Naive thymus-derived CD4-positive, alpha-beta T cell (primary cell): ENCODE results near the gene F12. TPM values are rescaled to one million over a fixed set of nuclear protein-coding genes. Genes with fewer than 3 reads are reported as not detected.

Source experiments
- ATAC-seq: fragments of 150-1000 bp; cut with Tn5 transposase; 2 replicates; pipeline ENCODE4 v1.10.0; 2021; ENCODE audit warnings: mild to moderate bottlenecking, moderate library complexity
- CTCF ChIA-PET: fragments of 350-600 bp; sonication (Branson Sonifier 250); formaldehyde crosslinking; loops from one replicate; lab custom pipeline; 2021; ENCODE audit warnings: antibody characterized with exemption; lab: Charles Lee
- POLR2A ChIA-PET: fragments of 350-600 bp; sonication (Branson Sonifier 250); formaldehyde crosslinking; loops from one replicate; lab custom pipeline; 2021; ENCODE audit warnings: antibody characterized with exemption, inconsistent platforms; lab: Charles Lee
- DNase-seq, 9 donors: peaks; one replicate each; pipeline versions ENCODE4 v3.0.0 to v3.0.0-alpha.2; 2020 to 2022; ENCODE audit warnings: mixed read lengths in 1 of 9
- H3K27ac ChIP-seq: one replicate; pipeline ENCODE4 v1.7.0; 2013; ENCODE audit warnings: mild to moderate bottlenecking, low read depth, low read length, moderate library complexity
- H3K27me3 ChIP-seq, 2 donors: one replicate each; pipeline ENCODE4 v1.7.0; 2013; ENCODE audit warnings: low read length in 2 of 2, mild to moderate bottlenecking in 2 of 2, moderate library complexity in 2 of 2; ENCODE audit not compliant: control insufficient read depth in 2 of 2, insufficient read depth in 2 of 2
- H3K36me3 ChIP-seq, 3 experiments: 1 replicate in 2 of 3; 2 replicates in 1 of 3; pipeline ENCODE4 v1.7.0; 2013; ENCODE audit warnings: low read length in 3 of 3, mild to moderate bottlenecking in 3 of 3, moderate library complexity in 1 of 3; ENCODE audit not compliant: insufficient read depth in 3 of 3, control insufficient read depth in 2 of 3
- H3K4me1 ChIP-seq, 2 donors: one replicate each; pipeline ENCODE4 v1.7.0; 2013; ENCODE audit warnings: low read length in 2 of 2, mild to moderate bottlenecking in 2 of 2, moderate library complexity in 1 of 2; ENCODE audit not compliant: control insufficient read depth in 2 of 2, insufficient read depth in 2 of 2
- H3K4me3 ChIP-seq: 2 replicates; pipeline ENCODE4 v1.7.0; 2013; ENCODE audit warnings: mild to moderate bottlenecking, low read length
- H3K9me3 ChIP-seq, 3 experiments: 1 replicate in 2 of 3; 2 replicates in 1 of 3; pipeline ENCODE4 v1.7.0; 2013; ENCODE audit warnings: low read length in 3 of 3; ENCODE audit not compliant: control insufficient read depth in 2 of 3
- H3K27ac Mint-ChIP-seq, 9 donors: one replicate each; pipeline ENCODE4 v1.8.0; 2020 to 2022; ENCODE audit warnings: mixed read lengths in 9 of 9, mild to moderate bottlenecking in 8 of 9, moderate library complexity in 5 of 9, inconsistent platforms in 2 of 9
- H3K27me3 Mint-ChIP-seq, 5 donors: one replicate each; pipeline ENCODE4 v1.8.0; 2021 to 2022; ENCODE audit warnings: mixed read lengths in 5 of 5, mild to moderate bottlenecking in 1 of 5
- H3K36me3 Mint-ChIP-seq, 5 donors: one replicate each; pipeline ENCODE4 v1.8.0; 2020 to 2022; ENCODE audit warnings: mixed read lengths in 5 of 5, mild to moderate bottlenecking in 3 of 5, inconsistent platforms in 1 of 5
- H3K4me1 Mint-ChIP-seq, 7 donors: one replicate each; pipeline ENCODE4 v1.8.0; 2020 to 2022; ENCODE audit warnings: mixed read lengths in 7 of 7, mild to moderate bottlenecking in 3 of 7, inconsistent platforms in 1 of 7
- H3K4me3 Mint-ChIP-seq, 10 donors: one replicate each; pipeline ENCODE4 v1.8.0; 2020 to 2022; ENCODE audit warnings: mild to moderate bottlenecking in 10 of 10, mixed read lengths in 10 of 10, moderate library complexity in 6 of 10, inconsistent platforms in 2 of 10
- H3K9me3 Mint-ChIP-seq, 11 donors: one replicate each; pipeline ENCODE4 v1.8.0; 2020 to 2022; ENCODE audit warnings: mixed read lengths in 11 of 11, mild to moderate bottlenecking in 4 of 11, inconsistent platforms in 1 of 11, moderate library complexity in 1 of 11
- intact Hi-C, 2 donors: fragments of 100-400 bp; cut with micrococcal nuclease; formaldehyde crosslinking; loops; one replicate each; pipeline ENCODE4 v1.15.1; 2023
- polyA plus RNA-seq, 2 donors: library from polyadenylated mRNA; unstranded; fragments of 300-500 nt; fragmentation: Illumina TruSeq; gene quantifications; one replicate each; pipeline ENCODE4 v1.2.3, GENCODE V29; 2021
- total RNA-seq, 6 experiments: library from RNA in 5 of 6; stranded (reverse) in 5 of 6; gene quantifications; 1 replicate in 5 of 6; 2 replicates in 1 of 6; pipeline ENCODE4 v1.2.3 and lab custom pipeline; 2021 to 2026

Gene F12
- total and polyA plus RNA-seq, 7 experiments from 2014 or later = 0.16 to 2.1 (median 0.49) TPM; not detected in 3

GRCh38 chr5:177373806-177374205, 35.6 kb downstream of the F12 start:
- DNase-seq = no peak
- Mint-ChIP-seq H3K36me3 (peaks cover 5 to 29% (median 9%) of the 10 kb centered on the region in 5 donors), H3K27ac (peak overlapping the region; percentile 26 to 94 (median 90)), H3K4me1 (peaks cover 48 to 84% (median 65%) of the 10 kb centered on the region in 7 donors), H3K27me3 (no peaks in the 10 kb centered on the region), H3K4me3 (peak overlapping the region; percentile 16 to 85 (median 64)), H3K9me3 (no peaks in the 10 kb centered on the region)
- H3K27me3 ChIP-seq = no peaks in the 10 kb centered on the region
- H3K27ac ChIP-seq = peak overlapping the region; percentile 76
- peaks cover 36 to 70% of the 10 kb centered on the region in 2 donors for H3K4me1 ChIP-seq
- ATAC-seq = no peak
- no peaks in the 10 kb centered on the region for H3K9me3 ChIP-seq
- POLR2A ChIA-PET = interaction anchor here (0.9 to 7.3 kb wide), 8 partner anchors 11 to 81 kb away, joined by 3 to 123 read pairs (median 20); partner anchors contain the start of genes GRK6, RGS14 and SLC34A1
- intact Hi-C loops = loop anchor here (1.0 to 2.0 kb wide), 2 partner anchors 15 to 16 kb away; no protein-coding TSS in a partner anchor
- H3K36me3 ChIP-seq = peaks cover 8 to 32% (median 15%) of the 10 kb centered on the region in 3 experiments
- no peak overlapping the region for H3K4me3 ChIP-seq
- CTCF ChIA-PET = interaction anchor here (0.9 to 6.0 kb wide), 8 partner anchors 9 to 82 kb away, joined by 3 to 75 read pairs (median 5); partner anchors contain the start of genes MXD3 and SLC34A1

GRCh38 chr5:177372910-177373309, 36.5 kb downstream of the F12 start:
- Mint-ChIP-seq H3K27ac (peak overlapping the region; percentile 40 to 95 (median 90)), H3K4me3 (peak overlapping the region; percentile 64 to 86 (median 82)), H3K27me3 (no peaks in the 10 kb centered on the region), H3K36me3 (peaks cover 12 to 36% (median 14%) of the 10 kb centered on the region in 5 donors), H3K9me3 (no peaks in the 10 kb centered on the region), H3K4me1 (peaks cover 55 to 87% (median 74%) of the 10 kb centered on the region in 7 donors)
- ChIA-PET CTCF (interaction anchor here (0.6 to 6.0 kb wide), 14 partner anchors 10 to 93 kb away, joined by 3 to 75 read pairs (median 8); partner anchors contain the start of genes LMAN2, MXD3, RGS14 and SLC34A1), POLR2A (interaction anchor here (0.7 to 7.3 kb wide), 12 partner anchors 11 to 82 kb away, joined by 3 to 123 read pairs (median 11); partner anchors contain the start of genes GRK6, LMAN2, RGS14 and SLC34A1)
- Histone ChIP-seq H3K4me3 (peak overlapping the region; percentile 43), H3K9me3 (no peaks in the 10 kb centered on the region), H3K27me3 (no peaks in the 10 kb centered on the region), H3K4me1 (peaks cover 36 to 75% of the 10 kb centered on the region in 2 donors), H3K27ac (peak overlapping the region; percentile 76), H3K36me3 (peaks cover 16 to 40% (median 21%) of the 10 kb centered on the region in 3 experiments)
- DNase-seq (no peak), ATAC-seq (peak; percentile 20)
- intact Hi-C loops = loop anchor here (1.0 to 2.0 kb wide), 4 partner anchors 16 to 61 kb away; partner anchors contain the start of gene RGS14 (in 1 of the 2)

- DNase-seq (peak in 1 of 9 donors; percentile 32), ATAC-seq (peak; percentile 39)
- peak overlapping the region; percentile 76 for H3K27ac ChIP-seq
- H3K27me3 ChIP-seq = no peaks in the 10 kb centered on the region
- no peaks in the 10 kb centered on the region for H3K9me3 ChIP-seq
- Mint-ChIP-seq H3K27ac (peak overlapping the region; percentile 40 to 95 (median 90)), H3K27me3 (no peaks in the 10 kb centered on the region), H3K9me3 (no peaks in the 10 kb centered on the region), H3K36me3 (peaks cover 12 to 36% (median 14%) of the 10 kb centered on the region in 5 donors), H3K4me1 (peaks cover 55 to 83% (median 69%) of the 10 kb centered on the region in 7 donors), H3K4me3 (peak overlapping the region; percentile 64 to 86 (median 82))
- CTCF ChIA-PET = interaction anchor here (0.7 to 6.0 kb wide), 13 partner anchors 8 to 94 kb away, joined by 3 to 75 read pairs (median 10); partner anchors contain the start of genes LMAN2, RGS14 and SLC34A1
- POLR2A ChIA-PET = interaction anchor here (0.6 to 7.3 kb wide), 15 partner anchors 12 to 83 kb away, joined by 3 to 123 read pairs (median 5); partner anchors contain the start of genes GRK6, LMAN2, PRR7 and RGS14
- peaks cover 36 to 75% of the 10 kb centered on the region in 2 donors for H3K4me1 ChIP-seq
- intact Hi-C loops = loop anchor here (1.0 to 2.0 kb wide), 3 partner anchors 15 to 60 kb away; partner anchors contain the start of gene RGS14 (in 1 of the 2)
- peaks cover 16 to 47% (median 21%) of the 10 kb centered on the region in 3 experiments for H3K36me3 ChIP-seq
- peak overlapping the region; percentile 43 for H3K4me3 ChIP-seq
Observed at GRCh38 chr5:177372034-177372896, 37.1 kb downstream of the F12 start.

- peak overlapping the region; percentile 15 to 94 (median 86) for H3K27ac Mint-ChIP-seq
- peaks cover 12 to 40% (median 16%) of the 10 kb centered on the region in 5 donors for H3K36me3 Mint-ChIP-seq
- intact Hi-C loops = loop anchor here (1.0 to 2.0 kb wide), 4 partner anchors 14 to 59 kb away; partner anchors contain the start of genes LMAN2 (in 1 of the 2) and RGS14 (in 1 of the 2)
- Histone ChIP-seq H3K27ac (peak overlapping the region; percentile 76), H3K9me3 (no peaks in the 10 kb centered on the region), H3K4me3 (peak overlapping the region; percentile 43), H3K27me3 (no peaks in the 10 kb centered on the region), H3K4me1 (peaks cover 36 to 69% of the 10 kb centered on the region in 2 donors), H3K36me3 (peaks cover 20 to 56% (median 23%) of the 10 kb centered on the region in 3 experiments)
- ChIA-PET POLR2A (interaction anchor here (1.1 to 7.3 kb wide), 14 partner anchors 13 to 84 kb away, joined by 3 to 123 read pairs (median 9); partner anchors contain the start of genes GRK6, LMAN2, PRR7 and RGS14), CTCF (interaction anchor here (0.5 to 6.0 kb wide), 19 partner anchors 7 to 1007 kb away, joined by 3 to 75 read pairs (median 7); partner anchors contain the start of genes LMAN2, RGS14 and SLC34A1)
- peaks cover 55 to 79% (median 72%) of the 10 kb centered on the region in 7 donors for H3K4me1 Mint-ChIP-seq
- peak overlapping the region; percentile 27 to 86 (median 73) for H3K4me3 Mint-ChIP-seq
- no peaks in the 10 kb centered on the region for H3K9me3 Mint-ChIP-seq
- no peaks in the 10 kb centered on the region for H3K27me3 Mint-ChIP-seq
- DNase-seq (no peak), ATAC-seq (no peak)
Observed at GRCh38 chr5:177371120-177372033, 38.0 kb downstream of the F12 start.

GRCh38 chr5:177370488-177371119, 38.8 kb downstream of the F12 start:
- ChIA-PET CTCF (interaction anchor here (0.5 to 6.0 kb wide), 17 partner anchors 8 to 1006 kb away, joined by 3 to 75 read pairs (median 7); partner anchors contain the start of genes LMAN2, RGS14 and SLC34A1), POLR2A (interaction anchor here (0.7 to 7.3 kb wide), 17 partner anchors 12 to 84 kb away, joined by 3 to 123 read pairs (median 5); partner anchors contain the start of genes GRK6, LMAN2, PRR7 and RGS14)
- Mint-ChIP-seq H3K36me3 (peaks cover 12 to 44% (median 18%) of the 10 kb centered on the region in 5 donors), H3K4me3 (peak overlapping the region in 7 of 10 donors; percentile 20 to 79 (median 64)), H3K27me3 (no peaks in the 10 kb centered on the region), H3K4me1 (peaks cover 51 to 80% (median 70%) of the 10 kb centered on the region in 7 donors), H3K27ac (peak overlapping the region in 7 of 9 donors; percentile 33 to 94 (median 86)), H3K9me3 (no peaks in the 10 kb centered on the region)
- no peaks in the 10 kb centered on the region for H3K27me3 ChIP-seq
- peak overlapping the region; percentile 76 for H3K27ac ChIP-seq
- H3K9me3 ChIP-seq = no peaks in the 10 kb centered on the region
- H3K4me1 ChIP-seq = peaks cover 36 to 73% of the 10 kb centered on the region in 2 donors
- no peak overlapping the region for H3K4me3 ChIP-seq
- peaks cover 24 to 64% (median 25%) of the 10 kb centered on the region in 3 experiments for H3K36me3 ChIP-seq
- DNase-seq (peak in 7 of 9 donors; percentile 36 to 74 (median 65)), ATAC-seq (peak; percentile 90)
- intact Hi-C loops = loop anchor here (1.0 to 2.0 kb wide), 5 partner anchors 8 to 127 kb away; partner anchors contain the start of genes LMAN2 (in 1 of the 2) and PDLIM7 (in 1 of the 2)
